OCI-LY7 (cell line): ENCODE measurements around the gene SELPLG. TPM values are rescaled to one million over a fixed set of nuclear protein-coding genes. Genes with fewer than 3 reads are reported as not detected.
A peak's percentile ranks its signal among the peaks of the same experiment; 100 is the strongest.

Experiments
- BruUV-seq: library from RNA; stranded (reverse); fragments of 400-500 nt; replicated peaks from 2 replicates; lab custom pipeline; 2021; lab: Mats Ljungman, UMichigan
- CTCF ChIA-PET: fragments of 300-600 bp; sonication (Branson Sonifier 250); formaldehyde crosslinking; loops from one replicate; lab custom pipeline; 2022; ENCODE audit warnings: antibody characterized with exemption; ENCODE audit not compliant: unreplicated experiment; lab: Charles Lee
- POLR2A ChIA-PET: fragments of 300-600 bp; sonication (Branson Sonifier 250); formaldehyde crosslinking; loops from one replicate; lab custom pipeline; 2022; ENCODE audit warnings: antibody characterized with exemption; lab: Charles Lee
- DNase-seq: peaks from one replicate; pipeline ENCODE4 v3.0.0-alpha.2; 2015; ENCODE audit warnings: low spot score
- H2AFZ ChIP-seq: fragments of 200-600 bp; sonication (generic), shearing (Covaris generic); 2 replicates; pipeline ENCODE4 v1.6.1; 2014; ENCODE audit warnings: mild to moderate bottlenecking, antibody characterized with exemption, low read length, moderate library complexity
- H3K27ac ChIP-seq: fragments of 200-600 bp; sonication (generic); 2 replicates; pipeline ENCODE4 v1.5.1; 2014; ENCODE audit warnings: mixed run types, low read depth, mild to moderate bottlenecking, moderate library complexity, low read length, inconsistent platforms; ENCODE audit not compliant: poor library complexity, severe bottlenecking
- H3K36me3 ChIP-seq: fragments of 200-600 bp; sonication (generic); 2 replicates; pipeline ENCODE4 v1.6.1; 2014; ENCODE audit warnings: mild to moderate bottlenecking, antibody characterized with exemption, low read length, moderate library complexity, mixed read lengths; ENCODE audit not compliant: insufficient read depth
- H3K4me1 ChIP-seq: fragments of 200-600 bp; sonication (generic); 2 replicates; pipeline ENCODE4 v1.5.1; 2014; ENCODE audit warnings: mild to moderate bottlenecking, low read length; ENCODE audit not compliant: insufficient read depth, poor library complexity, severe bottlenecking
- H3K4me2 ChIP-seq: fragments of 200-600 bp; sonication (generic); 2 replicates; pipeline ENCODE4 v1.6.1; 2014; ENCODE audit warnings: mild to moderate bottlenecking, low read length
- H3K4me3 ChIP-seq: fragments of 200-600 bp; sonication (generic); 2 replicates; pipeline ENCODE4 v1.5.1; 2014; ENCODE audit warnings: mild to moderate bottlenecking, low read depth, low read length; ENCODE audit not compliant: poor library complexity, severe bottlenecking
- H3K79me2 ChIP-seq: fragments of 200-600 bp; sonication (generic); 2 replicates; pipeline ENCODE4 v1.6.1; 2016; ENCODE audit warnings: low read depth, mild to moderate bottlenecking, low read length, moderate library complexity, mixed read lengths; ENCODE audit not compliant: insufficient read depth
- H3K9me2 ChIP-seq: fragments of 200-600 bp; sonication (generic); 2 replicates; pipeline ENCODE4 v1.6.1; 2016; ENCODE audit warnings: mild to moderate bottlenecking, low read length, mixed read lengths; ENCODE audit not compliant: insufficient read depth
- H3K9me3 ChIP-seq: fragments of 200-600 bp; sonication (generic); 2 replicates; pipeline ENCODE4 v1.6.1; 2014; ENCODE audit warnings: mild to moderate bottlenecking, mixed run types, low read length, mixed read lengths
- H4K20me1 ChIP-seq: fragments of 200-600 bp; sonication (generic); 2 replicates; pipeline ENCODE4 v1.6.1; 2014; ENCODE audit warnings: mild to moderate bottlenecking, antibody characterized with exemption, low read length, moderate library complexity, mixed read lengths; ENCODE audit not compliant: insufficient read depth
- CTCF ChIP-seq: fragments of 200-600 bp; sonication (generic); conservative IDR thresholded peaks from 2 replicates; pipeline ENCODE4 v1.5.1; 2014; ENCODE audit warnings: mild to moderate bottlenecking, antibody characterized with exemption, low read length, moderate library complexity, mixed read lengths
- EZH2phosphoT487 ChIP-seq: fragments of 200-600 bp; sonication (generic); IDR thresholded peaks from 2 replicates; pipeline ENCODE4 v1.6.1; 2018; ENCODE audit warnings: low read depth, borderline replicate concordance, mild to moderate bottlenecking, mixed run types, antibody characterized with exemption, low read length, moderate library complexity, mixed read lengths
- intact Hi-C: fragments of 100-400 bp; cut with micrococcal nuclease; formaldehyde crosslinking; loops from one replicate; pipeline ENCODE4 v1.10.0; 2022; ENCODE audit not compliant: unreplicated experiment
- total RNA-seq, 2 experiments: library from RNA; depleted of rRNA in 1 of 2; stranded (reverse); fragments of >200 nt in 1 of 2; shearing (Covaris generic) in 1 of 2; gene quantifications; 2 replicates each; pipeline ENCODE4 v1.2.3, GENCODE V29; 2014 to 2022

Gene SELPLG
- total RNA-seq, 2 experiments from 2014 or later, result 20.0 to 21.0 TPM

- ChIA-PET CTCF (no interaction called here), POLR2A (no interaction called here)
- no peaks in the 10 kb centered on the region for H3K4me1 ChIP-seq
- H4K20me1 ChIP-seq, result no peaks in the 10 kb centered on the region
- intact Hi-C loops, result no loop called here
- H3K36me3 ChIP-seq, result no peaks in the 10 kb centered on the region
- H3K9me3 ChIP-seq, result no peaks in the 10 kb centered on the region
- no peak overlapping the region for H3K27ac ChIP-seq
- no peak overlapping the region for H2AFZ ChIP-seq
- no TSS peak for BruUV-seq
- no peak overlapping the region for H3K4me2 ChIP-seq
- H3K9me2 ChIP-seq, result no peaks in the 10 kb centered on the region
- no peak overlapping the region for H3K4me3 ChIP-seq
- TF ChIP-seq EZH2phosphoT487, result no peak
- TF ChIP-seq CTCF, result 0 out of 2 replicates have a peak, but pooled peaks have one; percentile 12
- no peaks in the 10 kb centered on the region for H3K79me2 ChIP-seq
- DNase-seq, result no peak
Observed at GRCh38 chr12:108599948-108600701, 33.6 kb downstream of the SELPLG start.

- DNase-seq, result no peak
- Histone ChIP-seq H3K4me1 (no peaks in the 10 kb centered on the region), H3K27ac (no peak overlapping the region), H3K36me3 (no peaks in the 10 kb centered on the region), H3K9me3 (no peaks in the 10 kb centered on the region), H4K20me1 (no peaks in the 10 kb centered on the region), H3K4me3 (no peak overlapping the region), H3K79me2 (no peaks in the 10 kb centered on the region), H2AFZ (no peak overlapping the region), H3K4me2 (no peak overlapping the region), H3K9me2 (no peaks in the 10 kb centered on the region)
- POLR2A ChIA-PET, result no interaction called here
- BruUV-seq, result no TSS peak
- intact Hi-C loops, result no loop called here
- no peak for TF ChIP-seq CTCF
- no peak for TF ChIP-seq EZH2phosphoT487
- CTCF ChIA-PET, result no interaction called here
Observed at GRCh38 chr12:108599541-108599940, 34.2 kb downstream of the SELPLG start.
